HG03139 (cell line): ENCODE results near the gene ACP4.
"Not testable (repeated sequence)": the region's sequence is repeated elsewhere in the genome, so short reads cannot be mapped to it uniquely, and the experiment has no call there.

Experiments used
- ATAC-seq: cut with Tn5 transposase; IDR thresholded peaks from one replicate; pipeline ENCODE4 v1.9.1; 2021; ENCODE audit not compliant: unreplicated experiment

The ACP4 gene

DNA sequence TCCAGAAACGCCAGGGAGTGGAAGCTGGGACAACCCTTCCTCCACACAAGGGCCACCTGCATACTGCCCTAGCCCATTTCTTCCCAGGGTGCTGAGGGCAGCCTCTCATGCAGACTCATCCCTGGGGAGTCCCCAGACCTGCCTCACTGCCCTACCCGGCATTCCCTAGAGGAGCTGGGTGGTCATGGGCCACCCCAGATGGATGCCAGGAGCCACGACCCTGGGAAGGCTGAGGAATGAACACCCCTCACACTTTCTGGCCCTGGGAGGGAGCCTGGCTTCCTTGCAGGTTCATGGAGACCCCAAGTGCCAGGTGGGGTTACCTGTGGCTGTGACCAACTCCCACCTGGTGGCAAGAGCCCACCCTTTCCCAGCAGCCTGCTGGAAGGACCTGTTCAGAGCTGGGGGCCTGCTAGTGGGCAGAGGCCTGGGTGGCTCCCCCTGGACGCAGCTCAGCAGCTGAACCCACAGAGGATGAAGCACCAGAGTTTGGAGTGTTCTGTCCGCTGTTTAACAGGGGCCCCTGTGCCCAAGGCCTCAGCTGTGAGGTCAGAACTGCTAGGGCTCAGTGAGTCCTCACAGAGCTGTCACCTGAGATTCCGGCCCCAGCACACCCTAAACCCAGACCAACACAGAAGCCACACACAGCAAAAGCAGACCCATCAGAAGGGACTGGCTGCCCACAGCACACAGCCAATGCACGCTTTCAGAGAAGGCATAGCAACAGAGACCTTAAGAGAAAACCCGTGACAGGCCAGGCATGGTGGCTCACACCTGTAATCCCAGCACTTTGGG is 6.6 kb downstream of the ACP4 start:
- no peak for ATAC-seq

DNA sequence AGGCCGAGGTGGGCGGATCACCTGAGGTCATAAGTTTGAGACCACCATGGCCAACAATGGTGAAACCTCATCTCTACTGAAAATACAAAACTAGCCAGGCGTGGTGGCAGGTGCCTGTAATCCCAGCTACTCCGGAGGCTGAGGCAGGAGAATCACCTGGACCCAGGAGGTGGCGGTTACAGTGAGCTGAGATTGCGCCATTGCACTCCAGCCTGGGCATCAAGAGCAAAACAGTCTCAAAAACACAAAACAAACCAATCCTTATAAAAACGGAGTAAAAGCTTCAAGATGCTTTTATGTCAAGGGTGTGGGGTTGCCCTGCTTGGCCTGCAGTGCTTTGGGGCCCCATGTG is 7.2 kb downstream of the ACP4 start:
- no peak for ATAC-seq

DNA sequence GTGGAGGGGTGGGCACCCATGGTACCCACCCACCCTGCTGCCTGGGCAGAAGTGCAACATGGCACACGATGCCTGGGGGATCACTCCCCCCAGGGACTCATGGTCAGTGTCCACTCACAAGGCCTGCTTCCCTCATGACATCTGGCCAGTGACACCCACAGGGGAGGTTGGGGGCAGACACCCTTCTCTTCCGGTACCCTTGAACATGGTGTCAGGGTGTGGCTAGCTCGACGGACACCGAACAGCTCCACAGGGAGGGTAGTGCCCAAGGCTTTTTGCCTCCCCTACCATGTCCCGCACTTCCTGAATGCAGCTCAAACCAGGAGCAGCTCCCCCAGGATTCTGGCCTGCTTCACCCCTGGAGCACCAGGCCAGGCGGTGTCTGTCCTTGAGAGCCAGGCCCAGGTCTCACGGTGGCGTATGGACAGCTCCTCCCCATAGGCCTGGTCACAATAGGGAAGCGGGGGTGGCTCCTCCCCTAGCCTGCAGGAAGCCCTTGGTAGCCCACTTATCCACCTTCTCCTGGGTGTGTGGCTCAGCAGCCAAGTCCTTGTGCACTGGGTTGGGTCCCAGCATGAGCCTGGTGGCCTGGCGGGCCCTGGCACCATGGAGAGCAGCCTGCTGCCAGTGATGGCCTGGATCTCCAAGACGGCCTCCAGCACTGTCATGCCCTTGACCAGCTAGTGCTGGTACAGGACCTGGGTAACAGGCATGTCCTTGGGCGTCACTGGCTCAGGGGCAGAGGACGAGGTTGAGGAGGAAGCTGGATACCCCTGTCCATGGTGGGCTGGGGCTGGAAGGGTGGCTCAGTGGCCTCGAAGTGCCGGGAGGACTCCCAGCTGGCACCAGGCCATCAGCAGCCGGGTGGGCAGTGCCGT is 7.8 kb downstream of the ACP4 start:
- ATAC-seq = no peak

DNA sequence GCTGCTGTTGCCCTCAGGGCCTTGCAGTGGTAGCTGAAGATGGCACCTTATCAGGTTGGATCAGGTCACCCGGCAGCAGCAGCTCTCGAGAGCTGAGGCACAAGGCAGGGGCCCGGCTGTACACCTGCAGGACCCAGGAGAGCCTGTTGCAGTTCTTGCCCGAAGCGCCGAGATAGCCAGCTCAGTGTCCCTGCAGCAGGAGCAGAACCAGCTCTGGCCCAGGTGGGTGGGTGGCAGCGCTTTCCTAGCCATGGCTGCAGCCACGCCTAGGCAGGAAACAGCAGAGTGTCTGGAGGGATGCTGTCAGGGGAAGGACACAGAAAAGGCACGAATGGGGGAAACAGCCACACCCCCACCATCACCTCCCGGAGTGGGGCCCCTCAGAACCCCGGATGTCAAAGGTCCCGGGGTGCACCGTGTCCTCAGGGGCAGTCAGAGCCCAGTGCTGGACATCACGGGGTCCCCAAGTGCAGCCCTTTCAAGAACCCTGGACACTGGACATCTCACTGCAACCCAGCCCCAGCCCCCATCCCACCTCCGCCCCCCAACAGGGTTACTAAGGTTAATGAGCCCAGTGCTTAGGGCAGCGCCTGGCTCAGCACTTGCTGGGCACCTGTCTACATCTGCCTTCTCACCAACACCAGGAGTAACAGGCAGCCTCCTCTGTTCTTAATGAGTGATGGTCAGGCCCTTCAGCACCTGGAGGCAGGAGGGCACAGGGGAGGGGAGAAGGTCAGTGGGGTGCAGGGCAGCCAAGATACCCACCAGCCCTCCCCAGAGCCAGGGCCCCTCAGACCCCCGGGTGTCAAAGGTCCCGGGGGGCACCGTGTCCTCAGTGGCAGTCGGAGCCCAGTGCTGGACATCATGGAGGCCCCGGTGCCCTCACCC is 8.7 kb downstream of the ACP4 start:
- no peak for ATAC-seq

DNA sequence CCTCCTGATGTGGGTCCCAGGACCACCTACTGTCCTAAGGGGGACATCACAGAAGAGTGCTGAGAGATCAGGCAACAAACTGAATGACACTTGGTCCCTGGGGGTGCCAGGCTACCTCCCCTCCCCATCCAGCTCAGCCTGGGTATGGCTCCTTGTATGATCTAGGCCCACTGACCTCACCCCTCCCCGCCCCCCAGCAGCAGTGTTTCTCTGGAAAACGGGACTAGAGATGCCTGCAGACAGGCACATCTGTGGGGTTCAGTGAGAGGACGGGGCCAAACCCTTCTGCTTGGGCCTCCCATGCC is 9.3 kb downstream of the ACP4 start:
- no peak for ATAC-seq

DNA sequence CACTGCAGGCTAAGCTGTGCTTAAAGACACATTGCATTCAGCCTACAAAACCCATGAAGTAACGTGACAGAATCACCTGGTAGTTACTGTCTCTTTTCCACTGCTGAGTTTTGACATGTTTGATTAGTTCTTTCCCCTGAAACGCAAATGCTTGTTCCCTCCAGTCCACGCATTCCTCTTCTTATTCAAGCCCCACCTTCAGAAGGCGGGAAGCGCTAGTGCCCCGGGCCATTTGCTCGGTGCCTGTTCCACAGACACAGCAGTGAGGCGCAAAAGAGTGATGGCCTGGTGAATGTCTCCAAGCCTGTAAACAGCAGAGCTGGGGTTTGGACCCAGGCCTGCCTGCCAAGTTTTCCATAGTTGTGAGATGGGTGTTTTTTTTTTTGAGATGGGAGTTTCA is 10.9 kb downstream of the ACP4 start:
- no peak for ATAC-seq

DNA sequence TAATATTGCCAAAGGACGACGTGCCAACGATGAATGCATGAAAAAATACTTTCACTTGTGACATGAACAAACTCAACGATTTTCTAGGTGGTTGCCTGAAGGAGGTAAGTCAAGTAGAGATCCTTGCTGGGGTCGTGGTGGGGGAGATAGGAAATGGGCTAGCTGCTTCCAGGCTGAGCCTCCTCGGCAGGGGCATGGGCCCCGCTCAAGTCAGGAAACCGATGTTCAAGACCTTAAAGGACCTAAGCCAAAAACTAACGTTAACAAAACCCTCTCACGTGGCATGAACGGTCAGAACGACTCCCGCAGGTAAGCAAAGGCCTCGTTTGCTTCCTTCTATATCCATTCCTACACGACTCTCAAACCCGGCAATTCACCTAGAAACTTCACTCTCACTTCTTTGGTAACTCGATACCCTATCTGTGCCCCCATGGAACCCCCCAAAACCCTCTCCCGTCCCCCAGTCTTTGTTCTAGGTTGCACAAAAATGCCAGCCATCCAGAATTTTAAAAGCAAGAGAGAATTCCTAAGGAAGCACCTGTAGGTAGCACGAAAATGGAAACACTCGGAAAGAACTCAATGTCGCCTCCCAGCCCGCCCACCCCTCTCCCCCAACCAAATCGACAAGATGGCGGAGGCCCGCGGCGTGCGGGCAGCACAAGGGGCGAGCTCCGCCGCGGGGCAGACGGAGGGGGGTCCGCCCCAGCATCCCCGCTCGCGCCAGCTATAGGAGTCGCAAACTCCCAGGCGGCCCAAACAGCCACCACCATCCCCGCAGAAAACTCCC is 13.6 kb downstream of the ACP4 start:
- no peak for ATAC-seq

DNA sequence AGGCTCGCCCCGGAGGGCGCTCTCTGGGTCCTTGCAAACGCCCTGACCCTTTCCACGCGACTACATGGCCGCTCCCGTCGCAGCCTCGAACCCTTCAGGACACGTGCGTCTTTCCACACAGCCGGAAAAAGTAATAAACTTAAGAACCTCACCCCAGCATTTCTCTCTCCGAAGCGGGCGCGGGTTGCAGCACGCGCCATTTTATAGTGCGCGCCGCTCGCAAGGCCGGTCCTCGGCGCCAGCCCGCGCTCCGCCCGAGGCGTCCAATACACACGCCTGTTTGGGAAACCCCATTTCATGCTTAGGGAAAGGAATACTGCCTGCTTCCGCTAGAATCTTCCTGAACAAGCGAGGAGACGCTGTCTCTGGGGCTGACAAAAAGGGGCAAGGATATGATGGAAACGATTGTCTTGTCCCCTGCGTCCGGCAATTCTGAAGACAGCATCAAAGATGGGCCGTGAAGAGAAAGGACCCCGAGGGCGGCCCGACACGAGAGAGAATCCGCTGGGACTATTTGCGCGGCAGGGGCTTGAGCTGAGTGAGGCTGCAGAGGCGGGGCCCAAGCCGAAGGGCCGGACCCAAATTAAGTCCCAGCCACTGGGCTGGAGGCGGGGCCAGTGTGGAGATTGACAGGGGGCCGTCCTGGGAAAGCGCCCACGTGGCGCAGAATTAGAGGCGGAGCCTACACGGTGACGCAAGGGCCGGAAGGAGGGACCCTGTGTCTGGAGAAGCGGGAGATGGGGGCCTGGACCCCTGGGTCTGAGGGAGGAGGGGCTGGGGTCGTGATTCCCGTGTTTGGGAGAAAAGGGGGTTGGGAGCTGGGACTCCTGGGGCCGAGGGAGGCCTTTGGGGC is 14.4 kb downstream of the ACP4 start:
- ATAC-seq = peak; percentile 88

DNA sequence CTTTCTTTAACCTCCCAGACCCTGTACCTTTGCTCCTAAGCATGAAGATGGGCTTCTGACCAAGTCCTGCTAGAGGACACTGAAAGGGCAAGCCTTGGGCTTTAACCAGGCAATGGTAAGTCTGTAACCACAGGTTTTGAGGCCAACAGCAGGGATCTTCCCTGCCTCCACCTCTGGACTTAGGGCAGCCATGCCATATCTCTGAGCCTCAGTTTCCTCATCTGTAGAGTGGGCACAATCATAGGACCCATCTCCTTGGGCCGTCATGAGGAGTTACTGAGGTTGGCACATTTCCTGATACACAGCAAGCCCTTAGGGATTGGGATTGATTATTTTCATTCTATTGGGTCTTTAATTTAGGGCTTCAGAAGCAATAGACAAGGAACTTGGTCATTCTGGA is 18.6 kb downstream of the ACP4 start:
- no peak for ATAC-seq

DNA sequence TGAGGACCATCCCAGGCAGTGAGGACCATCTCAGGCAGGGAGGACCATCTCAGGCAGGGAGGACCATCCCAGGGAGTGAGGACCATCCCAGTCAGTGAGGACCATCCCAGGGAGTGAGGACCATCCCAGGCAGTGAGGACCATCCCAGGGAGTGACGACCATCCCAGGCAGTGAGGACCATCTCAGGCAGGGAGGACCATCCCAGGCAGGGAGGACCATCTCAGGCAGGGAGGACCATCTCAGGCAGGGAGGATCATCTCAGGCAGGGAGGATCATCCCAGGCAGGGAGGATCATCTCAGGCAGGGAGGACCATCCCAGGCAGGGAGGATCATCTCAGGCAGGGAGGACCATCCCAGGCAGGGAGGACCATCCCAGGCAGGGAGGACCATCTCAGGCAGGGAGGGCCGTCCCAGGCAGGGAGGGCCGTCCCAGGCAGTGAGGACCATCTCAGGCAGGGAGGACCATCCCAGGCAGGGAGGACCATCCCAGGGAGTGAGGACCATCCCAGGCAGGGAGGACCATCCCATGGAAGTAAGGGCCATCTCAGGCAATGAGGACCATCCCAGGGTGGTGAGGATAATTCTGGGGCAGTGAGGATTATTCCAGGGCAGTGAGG is 21.5 kb downstream of the ACP4 start:
- ATAC-seq = not testable (repeated sequence)

DNA sequence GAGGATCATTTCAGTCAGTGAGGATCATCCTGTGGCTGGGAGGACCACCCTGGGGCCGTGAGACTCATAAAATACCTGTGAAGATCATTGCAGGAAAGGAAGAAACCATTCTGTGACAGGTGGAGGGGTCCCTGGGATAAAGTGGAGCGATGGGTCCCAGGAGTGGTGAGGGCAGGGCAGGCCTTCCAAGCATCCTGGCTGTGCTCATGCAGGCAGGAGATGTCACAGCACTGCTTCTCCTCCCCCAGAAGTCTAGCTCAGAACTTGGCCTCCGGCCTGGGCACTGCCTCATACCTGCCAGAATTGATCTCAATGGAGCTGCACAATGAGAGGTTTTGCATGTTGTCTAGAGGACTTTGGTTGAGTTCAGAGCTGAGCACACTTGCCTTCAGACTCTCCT is 22.3 kb downstream of the ACP4 start:
- no peak for ATAC-seq

DNA sequence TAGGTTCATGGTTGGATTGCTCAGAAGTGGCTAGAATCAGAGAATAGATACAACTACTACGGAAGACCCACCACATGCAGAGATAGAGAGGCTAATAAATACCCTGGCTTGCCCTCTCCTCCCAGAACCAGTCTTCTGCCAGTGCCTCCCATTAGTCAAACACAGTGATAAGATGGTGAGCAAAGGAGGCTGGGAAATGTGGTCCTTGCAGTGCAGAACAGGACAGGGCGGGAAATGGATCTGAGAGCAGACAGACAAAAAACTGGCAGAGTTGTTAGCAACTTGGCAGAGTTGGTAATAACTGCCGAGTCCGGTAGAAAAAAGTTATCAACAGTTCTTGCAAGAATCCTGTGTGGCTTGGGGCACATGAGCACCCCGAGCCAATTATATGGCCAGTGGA is 24.7 kb downstream of the ACP4 start:
- no peak for ATAC-seq

DNA sequence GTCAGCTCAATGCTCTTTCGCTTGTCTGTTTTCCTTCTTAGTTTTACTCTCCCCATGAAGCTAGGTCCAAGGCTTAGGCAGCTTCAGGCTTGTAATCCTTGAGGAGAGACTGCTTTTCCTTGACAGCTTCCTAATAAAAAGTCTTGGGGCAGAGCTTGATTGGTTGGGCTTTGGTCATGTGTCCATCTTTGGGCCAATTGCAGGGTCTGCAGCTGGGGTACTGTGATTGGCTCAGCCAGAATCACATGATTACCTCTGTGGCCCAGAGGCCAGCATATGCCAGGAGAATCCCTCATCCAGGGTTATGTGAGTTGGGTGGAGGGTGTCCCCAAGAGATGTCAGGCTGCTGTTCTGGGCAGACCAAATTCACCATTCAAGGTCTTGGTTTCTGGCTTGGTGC is 25.2 kb downstream of the ACP4 start:
- no peak for ATAC-seq

DNA sequence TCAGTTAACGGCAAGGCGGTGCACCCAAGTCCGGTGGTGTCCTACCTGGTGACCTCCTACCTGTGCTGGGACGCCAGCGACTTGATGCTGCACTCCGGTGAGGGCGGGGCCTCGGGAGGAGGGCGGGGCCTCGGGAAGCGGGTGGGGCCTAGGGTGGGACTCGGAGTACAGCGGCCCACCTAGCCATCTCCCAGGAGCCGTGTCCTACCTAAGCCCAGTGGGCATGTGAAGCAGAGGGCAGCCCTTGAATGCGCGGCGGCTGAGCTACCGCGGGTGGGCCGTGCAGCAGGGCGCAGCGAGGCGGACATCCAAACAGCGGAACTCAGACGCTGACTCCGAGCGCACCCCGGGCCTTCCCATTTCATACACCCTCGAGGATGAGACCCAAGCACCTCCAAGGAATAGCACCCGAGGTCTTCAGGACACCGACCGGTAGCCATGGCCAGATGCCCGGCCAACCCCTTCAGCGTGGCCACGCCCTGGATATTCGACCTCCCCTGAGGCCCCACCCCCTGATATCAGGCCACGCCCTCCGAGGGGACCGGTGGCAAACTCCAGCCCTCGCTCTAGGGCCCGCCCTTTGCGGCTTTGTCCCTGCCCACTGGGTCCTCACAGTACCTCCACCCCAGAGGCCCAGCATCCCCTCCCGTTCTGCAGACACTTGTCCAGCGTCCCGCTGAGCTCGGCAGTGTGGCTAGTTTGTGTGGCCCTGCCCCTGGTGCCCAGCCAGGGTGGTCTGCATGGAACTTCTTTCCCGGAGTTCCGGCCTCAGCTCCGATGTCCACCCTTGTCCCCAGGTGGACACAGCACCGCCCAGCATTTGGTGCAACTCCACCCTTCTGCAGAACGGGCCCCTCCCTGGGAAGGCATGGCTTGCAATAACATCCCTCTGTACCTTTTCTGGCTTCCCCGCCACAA is 28.0 kb downstream of the ACP4 start:
- peak; percentile 45 for ATAC-seq

DNA sequence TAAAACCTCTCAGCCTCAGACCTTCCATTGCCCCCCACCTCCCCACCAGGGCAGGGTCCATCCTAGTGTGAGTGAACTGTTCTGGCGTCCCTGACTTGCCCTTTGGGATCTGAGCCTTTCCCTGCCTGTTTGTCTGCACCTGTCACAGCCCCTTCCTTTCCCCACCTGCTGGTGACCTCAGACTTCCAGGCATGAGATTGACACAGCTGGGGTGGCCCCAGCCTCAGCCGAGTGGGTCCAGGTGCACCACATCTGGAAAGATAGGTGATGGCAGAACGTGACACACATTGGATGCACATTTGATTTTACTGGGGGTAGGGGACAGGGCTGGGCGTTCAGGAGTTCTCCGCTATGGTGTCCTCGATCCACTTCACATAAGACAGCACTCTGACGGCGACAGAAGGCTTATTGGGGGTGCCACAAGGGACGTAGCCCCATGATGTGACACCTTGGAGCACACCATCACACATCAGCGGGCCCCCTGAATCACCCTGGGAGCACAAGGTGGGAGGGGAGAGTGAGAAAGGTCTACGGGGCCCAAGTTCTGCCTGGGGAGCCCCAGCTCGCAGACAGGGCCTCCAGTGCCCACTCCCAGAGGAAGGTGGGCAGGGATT is 28.8 kb downstream of the ACP4 start:
- ATAC-seq = no peak

DNA sequence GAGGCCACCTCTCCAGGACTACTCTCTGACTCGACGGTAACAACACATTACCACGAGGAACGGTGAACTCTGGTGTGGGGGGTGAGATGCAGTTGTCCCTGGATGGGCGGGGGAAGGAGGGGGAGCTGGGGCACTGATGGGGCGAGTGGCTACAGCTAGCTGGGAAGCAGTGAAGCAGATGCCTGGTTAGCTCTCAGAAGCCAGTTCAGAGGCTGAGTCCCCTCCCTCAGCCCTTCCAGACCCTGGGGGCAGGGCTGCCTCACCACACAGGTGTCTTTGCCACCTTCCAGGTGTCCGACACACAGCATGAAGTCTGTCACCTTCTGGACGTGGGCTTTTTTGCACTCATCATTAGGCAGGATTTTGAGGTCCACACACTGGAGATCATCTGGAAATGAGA is 29.4 kb downstream of the ACP4 start:
- no peak for ATAC-seq

DNA sequence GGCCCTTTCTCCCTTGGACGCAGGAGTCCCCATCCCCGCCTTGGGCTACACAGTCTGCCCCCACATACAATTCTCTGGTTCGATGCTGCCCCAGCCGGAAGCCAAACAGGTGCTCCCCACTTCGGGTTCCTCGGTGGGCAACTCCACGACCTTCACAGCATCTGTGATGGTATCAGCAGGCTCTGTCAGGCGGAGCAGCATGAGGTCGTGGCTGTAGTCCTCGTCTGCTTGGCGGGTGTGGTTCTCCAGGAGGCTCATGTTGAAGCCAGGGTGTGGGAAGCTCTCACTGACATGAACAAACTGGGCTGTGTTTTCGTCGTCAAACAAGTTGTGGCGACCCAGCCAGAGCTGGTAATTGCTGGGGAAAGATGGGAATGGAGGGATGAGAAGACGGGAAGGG is 29.9 kb downstream of the ACP4 start:
- no peak for ATAC-seq
